ENCODE results near the gene PRMT7.
A peak's percentile ranks its signal among the peaks of the same experiment; 100 is the strongest.

Gene PRMT7, protein sequence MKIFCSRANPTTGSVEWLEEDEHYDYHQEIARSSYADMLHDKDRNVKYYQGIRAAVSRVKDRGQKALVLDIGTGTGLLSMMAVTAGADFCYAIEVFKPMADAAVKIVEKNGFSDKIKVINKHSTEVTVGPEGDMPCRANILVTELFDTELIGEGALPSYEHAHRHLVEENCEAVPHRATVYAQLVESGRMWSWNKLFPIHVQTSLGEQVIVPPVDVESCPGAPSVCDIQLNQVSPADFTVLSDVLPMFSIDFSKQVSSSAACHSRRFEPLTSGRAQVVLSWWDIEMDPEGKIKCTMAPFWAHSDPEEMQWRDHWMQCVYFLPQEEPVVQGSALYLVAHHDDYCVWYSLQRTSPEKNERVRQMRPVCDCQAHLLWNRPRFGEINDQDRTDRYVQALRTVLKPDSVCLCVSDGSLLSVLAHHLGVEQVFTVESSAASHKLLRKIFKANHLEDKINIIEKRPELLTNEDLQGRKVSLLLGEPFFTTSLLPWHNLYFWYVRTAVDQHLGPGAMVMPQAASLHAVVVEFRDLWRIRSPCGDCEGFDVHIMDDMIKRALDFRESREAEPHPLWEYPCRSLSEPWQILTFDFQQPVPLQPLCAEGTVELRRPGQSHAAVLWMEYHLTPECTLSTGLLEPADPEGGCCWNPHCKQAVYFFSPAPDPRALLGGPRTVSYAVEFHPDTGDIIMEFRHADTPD

GRCh38 chr16:68310774-68311511 is at the start of gene PRMT7, which contains the start of gene SLC7A6OS:
PRMT7 (plus strand) TSS chr16:68311019; CDS start chr16:68315980, 4,961 bp downstream.
SLC7A6OS (minus strand) TSS chr16:68310946; CDS start chr16:68310926, 20 bp downstream.
- peak; percentile 93 for DNase-seq

DNA sequence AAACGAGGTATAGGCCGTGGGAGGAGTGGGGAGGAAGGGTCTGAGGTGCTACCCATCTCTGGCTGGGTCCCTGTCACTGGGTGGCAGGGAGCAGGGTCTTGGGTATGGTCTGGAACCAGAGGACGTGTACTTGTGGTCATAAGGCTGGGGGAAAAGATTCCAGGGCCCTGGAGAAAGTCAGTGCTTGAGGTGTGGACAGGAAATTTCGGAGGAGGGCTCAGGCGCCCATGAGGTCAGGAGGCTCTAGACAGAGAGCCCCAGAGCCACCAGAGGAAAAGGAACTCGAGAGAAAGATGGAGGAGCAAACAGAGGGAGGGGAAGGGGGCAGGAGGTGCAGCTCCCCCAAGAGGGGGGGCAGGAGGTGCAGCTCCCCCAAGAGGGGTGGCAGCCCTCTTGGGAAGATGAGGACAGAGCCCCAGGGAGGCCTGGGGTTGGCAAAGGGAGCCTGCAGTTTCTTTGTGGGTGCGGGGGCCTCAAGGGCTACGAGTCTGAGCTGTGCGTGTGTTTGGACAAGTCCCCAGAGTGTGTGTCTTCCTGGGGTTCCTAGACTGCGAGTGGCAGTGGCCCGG is 47.2 kb upstream of the PRMT7 start:
- no peak for DNase-seq

DNA sequence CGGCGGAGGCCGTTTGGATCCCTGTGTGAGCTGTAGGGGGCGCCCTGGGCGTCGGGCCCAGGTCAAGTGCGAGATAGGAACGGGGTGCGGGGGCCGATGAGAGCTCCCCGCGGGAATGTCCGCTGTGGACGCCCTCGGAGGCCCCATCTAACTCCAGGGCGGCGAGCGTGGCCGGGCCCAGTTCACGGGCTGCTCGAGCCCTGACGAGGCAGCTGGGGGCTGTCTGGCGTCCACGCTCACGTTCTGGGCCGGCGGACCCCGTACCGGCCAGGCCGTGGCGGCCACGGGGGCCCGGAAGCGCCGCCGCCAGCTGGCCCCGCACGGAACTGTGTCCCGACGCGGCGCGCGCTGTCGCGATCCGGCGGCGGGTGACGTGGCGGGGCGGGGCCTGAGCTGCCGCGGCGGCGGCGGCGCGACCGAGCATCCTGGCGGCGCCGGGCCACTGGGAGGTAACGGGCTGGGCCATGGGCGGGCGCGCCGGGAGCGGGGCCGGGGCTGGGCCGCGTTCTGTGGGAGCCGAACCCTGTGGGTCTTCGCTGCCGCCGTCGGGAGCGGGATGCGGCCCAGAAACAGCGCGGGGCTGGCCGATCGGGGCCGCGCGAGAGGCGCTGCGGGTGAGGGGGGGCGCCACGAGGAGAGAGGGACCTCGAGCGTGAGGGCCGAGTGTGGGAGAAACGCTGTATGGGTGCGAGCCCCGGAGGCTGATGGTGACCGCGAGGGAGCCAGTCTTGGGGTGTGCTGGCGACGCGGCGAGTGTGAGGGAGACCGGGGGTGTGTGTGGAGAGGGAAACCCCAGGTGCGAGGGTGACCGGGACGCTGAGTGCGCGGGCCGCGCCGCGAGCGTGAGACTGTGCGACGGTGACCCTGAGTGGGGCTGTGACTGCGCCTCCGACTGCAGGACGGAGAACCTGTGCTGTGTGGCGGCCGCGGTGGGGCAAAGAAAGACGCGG is 46.4 kb upstream of the PRMT7 start, which contains the start of gene SLC7A6:
Gene SLC7A6, plus strand, starts transcription at position 399 of the 950 bp plus-strand sequence. CDS start 10,201 bp downstream, outside the sequence.
- peak; percentile 87 for DNase-seq

DNA sequence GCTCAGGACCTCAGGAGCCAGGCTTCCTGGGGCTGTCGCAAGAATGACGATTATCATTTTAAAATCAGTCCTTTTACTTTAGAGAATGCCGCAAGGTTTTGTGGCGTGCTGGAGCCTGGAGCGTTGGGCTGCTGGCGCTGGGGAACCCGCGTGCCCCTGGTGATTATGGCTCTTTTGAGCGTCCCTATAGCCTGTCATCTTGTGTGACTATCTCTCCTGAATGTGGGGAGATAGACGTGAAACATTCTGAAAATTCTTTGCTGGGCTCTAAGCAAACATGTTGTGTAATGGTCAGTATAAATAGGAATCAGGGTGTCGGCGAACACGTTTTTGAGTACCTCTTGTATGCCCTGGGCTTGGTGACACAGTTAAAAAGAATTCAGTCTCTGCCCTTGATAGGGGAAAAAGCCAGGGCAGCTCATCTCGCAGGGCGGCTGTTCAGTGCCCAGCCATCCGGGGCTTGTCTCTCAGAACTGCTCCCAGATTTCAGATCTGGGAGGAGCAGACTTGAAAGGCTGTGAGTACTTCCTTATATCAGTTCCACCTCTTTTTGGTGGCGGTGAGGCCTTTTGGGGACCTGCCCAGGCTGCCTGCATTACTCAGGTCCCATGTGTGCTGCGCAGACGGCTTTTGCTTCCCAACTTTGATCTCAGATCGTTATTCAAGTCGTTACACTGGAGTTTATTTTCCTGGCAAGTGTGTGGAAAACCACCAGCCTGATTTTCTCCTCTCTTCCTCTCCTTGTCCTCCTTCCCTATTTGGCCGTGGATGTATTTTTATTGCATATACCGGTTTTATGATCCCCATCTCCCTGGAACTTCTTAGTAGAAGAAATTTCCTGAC is 45.5 kb upstream of the PRMT7 start:
- peak; percentile 61 for DNase-seq

- no peak for DNase-seq
Measured at GRCh38 chr16:68267612-68268405, 43.0 kb upstream of the PRMT7 start.

DNA sequence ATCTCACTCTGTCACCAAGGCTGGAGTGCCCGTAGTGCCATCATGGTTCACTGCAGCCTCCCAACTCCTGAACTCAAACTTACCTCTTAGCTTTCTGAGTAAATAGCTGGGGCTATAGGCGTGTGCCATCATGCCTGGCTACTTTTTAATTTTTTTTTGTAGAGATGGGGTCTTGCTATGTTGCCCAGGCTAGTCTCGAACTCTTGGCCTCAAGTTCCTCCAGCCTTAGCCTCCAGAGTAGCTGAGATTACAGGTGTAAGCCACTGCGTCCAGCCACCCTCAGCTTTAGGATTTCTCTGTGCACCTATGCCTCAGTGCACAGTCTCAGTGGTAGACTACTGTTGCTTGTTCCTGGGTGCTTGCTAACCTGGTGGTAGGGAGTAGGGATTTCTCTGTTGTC is 41.0 kb upstream of the PRMT7 start:
- no peak for DNase-seq

- no peak for DNase-seq
Measured at GRCh38 chr16:68270353-68270752, 40.5 kb upstream of the PRMT7 start.

DNA sequence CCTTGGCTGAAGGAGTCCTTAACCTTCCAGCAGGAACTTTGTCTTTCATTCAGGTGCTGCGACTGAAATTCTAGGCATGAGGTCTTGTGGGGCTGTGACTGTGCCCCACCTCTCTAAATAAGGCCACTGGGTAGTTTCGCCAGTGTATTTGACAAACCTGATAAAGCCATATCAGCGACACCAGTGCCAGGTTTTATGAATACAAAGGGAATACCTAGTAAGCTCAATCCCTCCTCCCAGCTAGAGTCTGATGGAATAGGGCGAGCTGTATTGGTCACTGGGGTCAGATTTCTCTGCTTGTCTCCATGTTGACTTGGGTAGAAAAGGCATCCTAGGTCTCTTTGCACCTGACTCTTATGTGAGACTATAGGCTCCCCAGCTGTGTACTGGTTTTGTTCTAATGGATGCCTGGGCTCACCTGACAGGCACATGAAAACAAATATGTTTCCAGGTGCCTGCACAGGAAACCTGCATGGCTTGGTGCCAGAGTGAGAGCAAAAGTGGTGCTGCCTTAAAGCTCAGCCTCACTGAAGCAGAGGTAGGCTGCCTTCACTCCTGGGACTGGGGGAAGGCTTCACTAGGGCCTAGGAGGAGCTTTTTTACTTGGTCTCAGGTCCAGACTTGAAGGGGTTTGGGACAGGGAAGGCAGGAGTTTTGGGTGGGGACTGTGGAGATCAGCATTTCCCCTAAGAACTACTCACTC is 38.2 kb upstream of the PRMT7 start:
- DNase-seq: peak; percentile 20

GRCh38 chr16:68273459-68273858 is 37.4 kb upstream of the PRMT7 start:
- DNase-seq: no peak

DNA sequence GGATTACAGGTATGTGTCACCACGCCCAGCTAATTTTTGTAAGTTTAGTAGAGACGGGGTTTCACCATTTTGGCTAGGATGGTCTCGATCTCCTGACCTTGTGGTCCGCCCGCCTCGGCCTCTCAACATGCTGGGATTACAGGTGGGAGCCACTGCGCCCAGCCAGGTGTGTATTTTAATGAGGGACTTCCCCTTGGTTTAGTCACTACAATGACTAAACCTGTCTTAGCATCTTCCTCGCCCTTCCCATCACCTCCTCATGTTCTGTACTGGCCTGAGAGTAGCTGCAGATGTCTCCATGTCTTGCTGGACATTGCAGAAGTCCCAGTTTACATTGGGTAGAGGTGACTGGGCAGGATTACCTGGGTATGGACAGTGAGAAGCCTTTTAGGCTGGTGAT is 36.9 kb upstream of the PRMT7 start:
- DNase-seq: no peak

GRCh38 chr16:68274441-68274840 is 36.4 kb upstream of the PRMT7 start:
- DNase-seq: no peak

DNA sequence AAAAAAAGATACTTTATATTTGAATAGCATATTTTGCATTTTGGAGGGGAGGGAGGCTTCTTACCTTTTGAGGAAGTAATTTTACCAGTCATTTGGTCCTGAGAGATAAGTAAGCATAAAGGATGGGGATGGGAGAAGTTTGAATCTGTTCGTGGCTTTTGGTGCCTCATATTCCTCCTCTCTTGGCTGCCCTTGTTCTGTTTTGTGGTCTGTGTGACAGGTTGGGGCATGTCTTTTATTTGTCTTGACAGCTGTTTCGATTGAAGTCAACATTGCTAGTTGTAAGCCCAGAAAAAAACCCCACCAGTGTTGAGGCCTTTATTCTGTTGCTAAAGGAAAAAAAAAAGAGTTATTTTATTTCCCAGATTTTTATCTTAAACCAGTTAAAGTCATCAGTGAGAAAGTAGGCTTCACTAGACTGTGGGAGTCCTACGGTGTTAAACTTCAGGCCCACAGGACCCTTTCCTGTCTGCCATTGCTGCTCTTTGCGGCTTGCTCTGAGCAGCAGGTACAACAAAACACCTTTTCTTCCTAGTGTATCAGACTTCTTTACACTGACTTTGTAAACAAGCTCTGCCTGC is 35.1 kb upstream of the PRMT7 start:
- peak; percentile 33 for DNase-seq

DNA sequence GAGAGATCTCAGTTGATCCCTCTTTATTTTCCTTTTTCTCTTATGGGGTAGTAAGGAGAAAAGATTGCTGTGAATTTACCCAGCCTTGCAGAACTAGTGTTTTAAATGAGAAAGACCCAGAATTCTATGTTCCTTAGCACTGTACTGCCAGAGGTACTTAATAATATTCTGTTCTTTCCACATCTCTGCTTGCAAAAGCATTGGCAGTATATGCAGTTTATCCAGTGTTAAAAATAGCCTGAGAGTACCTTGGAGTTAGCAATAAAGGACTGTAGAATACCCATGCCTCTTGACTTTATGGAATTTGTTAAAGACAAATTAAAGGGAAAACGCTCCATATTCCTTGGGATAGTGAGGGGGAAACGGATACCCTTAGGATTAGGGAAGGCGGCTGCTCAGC is 34.6 kb upstream of the PRMT7 start:
- no peak for DNase-seq

- no peak for DNase-seq
Measured at GRCh38 chr16:68279726-68280558, 30.9 kb upstream of the PRMT7 start.

- no peak for DNase-seq
Measured at GRCh38 chr16:68281368-68282063, 29.3 kb upstream of the PRMT7 start.

- no peak for DNase-seq
Measured at GRCh38 chr16:68282064-68282452, 28.8 kb upstream of the PRMT7 start.

GRCh38 chr16:68283346-68283745 is 27.5 kb upstream of the PRMT7 start:
- DNase-seq: no peak

Measured in stimulated activated CD4-positive, alpha-beta T cell treated with anti-CD3 and anti-CD28 coated beads, Interleukin-1b, Interleukin-23, amount 100 ng/mL, for 48 hours (primary cell).